Thyroid gland (tissue), 4 donors: ENCODE data around the gene SYNGR4.

Source experiments
- CTCF ChIP-seq, 6 experiments: fragments of 200-600 bp in 3 of 6; fragments of 450-650 bp in 3 of 6; sonication (generic) in 3 of 6; IDR thresholded peaks; one replicate each; pipeline ENCODE4 v1.5.1; 2016 to 2019; ENCODE audit warnings: antibody characterized with exemption in 6 of 6, mild to moderate bottlenecking in 2 of 6, inconsistent platforms in 1 of 6, moderate library complexity in 1 of 6
- POLR2A ChIP-seq, 2 donors: fragments of 450-650 bp; IDR thresholded peaks; one replicate each; pipeline ENCODE4 v1.6.1; 2017; ENCODE audit warnings: antibody characterized with exemption in 2 of 2, mild to moderate bottlenecking in 2 of 2, moderate library complexity in 1 of 2

DNA sequence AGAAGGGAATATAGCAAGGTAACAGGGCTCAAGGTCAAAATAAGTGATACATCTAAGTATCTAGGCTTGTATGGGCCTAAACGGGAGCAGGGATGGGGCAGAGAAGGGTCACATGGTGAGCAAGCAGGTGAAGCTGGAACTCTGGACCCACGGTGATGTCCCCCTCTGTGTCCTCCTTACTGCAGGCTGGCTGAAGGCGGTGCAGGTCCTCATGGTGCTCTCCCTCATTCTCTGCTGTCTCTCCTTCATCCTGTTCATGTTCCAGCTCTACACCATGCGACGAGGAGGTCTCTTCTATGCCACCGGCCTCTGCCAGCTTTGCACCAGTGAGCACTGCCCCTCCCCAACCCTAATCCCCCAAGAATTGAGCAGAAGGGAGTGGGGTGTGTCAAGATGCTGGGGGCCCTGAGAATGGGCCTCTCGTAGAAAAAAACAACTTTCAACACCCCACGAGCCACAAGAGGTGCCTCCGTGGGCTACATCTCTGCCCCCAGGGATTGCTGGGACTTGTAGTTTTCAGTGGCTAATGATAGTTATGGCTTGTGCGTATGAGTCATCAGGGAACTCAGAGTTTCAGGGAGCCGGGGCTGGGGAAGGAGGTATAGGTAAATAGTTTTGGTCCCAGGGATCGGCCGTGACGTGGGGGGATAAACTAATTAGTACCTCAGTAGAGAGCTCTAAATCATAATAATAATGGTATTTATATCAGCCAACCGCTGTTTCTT lies 34.8 kb upstream of the SYNGR4 start:
- TF ChIP-seq POLR2A (IDR thresholded peaks at IDR 0.05) (no peak), CTCF (IDR thresholded peaks at IDR 0.05) (no peak)
